Nephron progenitor cell (in vitro differentiated cells): ENCODE data around the gene SUCO.

Source experiments
- DNase-seq: peaks from one replicate; pipeline ENCODE4 v3.0.0; 2021
- H3K27ac Mint-ChIP-seq: 2 replicates; pipeline ENCODE4 v1.8.0; 2021; ENCODE audit warnings: mild to moderate bottlenecking, moderate library complexity, mixed read lengths
- H3K27me3 Mint-ChIP-seq: 2 replicates; pipeline ENCODE4 v1.8.0; 2021; ENCODE audit warnings: mild to moderate bottlenecking, low read depth, mixed read lengths; ENCODE audit not compliant: poor library complexity
- H3K36me3 Mint-ChIP-seq: 2 replicates; pipeline ENCODE4 v1.8.0; 2021; ENCODE audit warnings: low read depth, mixed read lengths
- H3K4me1 Mint-ChIP-seq: 2 replicates; pipeline ENCODE4 v1.8.0; 2021; ENCODE audit warnings: mixed read lengths
- H3K4me3 Mint-ChIP-seq: 2 replicates; pipeline ENCODE4 v1.8.0; 2021; ENCODE audit warnings: mild to moderate bottlenecking, moderate library complexity, mixed read lengths
- H3K9me3 Mint-ChIP-seq: 2 replicates; pipeline ENCODE4 v1.8.0; 2021; ENCODE audit warnings: mild to moderate bottlenecking, moderate library complexity, mixed read lengths
- CTCF ChIP-seq: fragments of 200-600 bp; sonication (generic); IDR thresholded peaks from 2 replicates; pipeline ENCODE4 v1.5.0; 2021; ENCODE audit warnings: antibody characterized with exemption

The SUCO gene

GRCh38 chr1:172496678-172497077 is 36.3 kb upstream of the SUCO start:
- H3K36me3 Mint-ChIP-seq, result no peaks in the 10 kb centered on the region
- H3K4me3 Mint-ChIP-seq, result peak overlapping the region; percentile 52
- H3K27ac Mint-ChIP-seq, result peak overlapping the region; percentile 96
- peaks cover 73% of the 10 kb centered on the region for H3K4me1 Mint-ChIP-seq
- TF ChIP-seq CTCF, result no peak
- no peaks in the 10 kb centered on the region for H3K9me3 Mint-ChIP-seq
- no peak for DNase-seq
- no peaks in the 10 kb centered on the region for H3K27me3 Mint-ChIP-seq

GRCh38 chr1:172497230-172497629 is 35.7 kb upstream of the SUCO start:
- Mint-ChIP-seq H3K9me3 (no peaks in the 10 kb centered on the region), H3K36me3 (no peaks in the 10 kb centered on the region), H3K27me3 (no peaks in the 10 kb centered on the region), H3K4me1 (peaks cover 75% of the 10 kb centered on the region), H3K27ac (peak overlapping the region; percentile 96), H3K4me3 (peak overlapping the region; percentile 52)
- no peak for TF ChIP-seq CTCF
- DNase-seq, result peak; percentile 29

GRCh38 chr1:172498857-172499256 is 34.1 kb upstream of the SUCO start:
- Mint-ChIP-seq H3K9me3 (no peaks in the 10 kb centered on the region), H3K27me3 (no peaks in the 10 kb centered on the region), H3K27ac (peak overlapping the region; percentile 83), H3K4me1 (peaks cover 73% of the 10 kb centered on the region), H3K4me3 (no peak overlapping the region), H3K36me3 (no peaks in the 10 kb centered on the region)
- no peak for DNase-seq
- TF ChIP-seq CTCF, result no peak

GRCh38 chr1:172499636-172500141 is 33.3 kb upstream of the SUCO start:
- Mint-ChIP-seq H3K36me3 (no peaks in the 10 kb centered on the region), H3K4me3 (no peak overlapping the region), H3K9me3 (no peaks in the 10 kb centered on the region), H3K27ac (no peak overlapping the region), H3K4me1 (peaks cover 64% of the 10 kb centered on the region), H3K27me3 (no peaks in the 10 kb centered on the region)
- no peak for TF ChIP-seq CTCF
- DNase-seq, result no peak

- no peaks in the 10 kb centered on the region for H3K9me3 Mint-ChIP-seq
- no peak for DNase-seq
- H3K4me3 Mint-ChIP-seq, result no peak overlapping the region
- H3K4me1 Mint-ChIP-seq, result peaks cover 59% of the 10 kb centered on the region
- no peak for TF ChIP-seq CTCF
- H3K27ac Mint-ChIP-seq, result no peak overlapping the region
- no peaks in the 10 kb centered on the region for H3K36me3 Mint-ChIP-seq
- H3K27me3 Mint-ChIP-seq, result no peaks in the 10 kb centered on the region
These were observed 32.7 kb upstream of the SUCO start for GRCh38 chr1:172500207-172500606.

- Mint-ChIP-seq H3K4me1 (peaks cover 13% of the 10 kb centered on the region), H3K27ac (no peak overlapping the region), H3K4me3 (no peak overlapping the region)
These were observed 25.2 kb upstream of the SUCO start for GRCh38 chr1:172507741-172508140.

More at GRCh38 chr1:172507741-172508140, 25.2 kb upstream of the SUCO start:
- no peaks in the 10 kb centered on the region for H3K36me3 Mint-ChIP-seq
- no peak for DNase-seq
- no peaks in the 10 kb centered on the region for H3K9me3 Mint-ChIP-seq
- TF ChIP-seq CTCF, result no peak
- H3K27me3 Mint-ChIP-seq, result no peaks in the 10 kb centered on the region
